Panc1 (cell line): Measurements from ENCODE around the gene NEO1. TPM values are rescaled to one million over a fixed set of nuclear protein-coding genes. Genes with fewer than 3 reads are reported as not detected.

Experiments used
- ATAC-seq: fragments of 200-7000 bp; cut with Tn5 transposase; 2 replicates; pipeline ENCODE4 v1.9.1; 2020; ENCODE audit warnings: mild to moderate bottlenecking, moderate library complexity
- BruUV-seq: library from RNA; stranded (reverse); fragments of 400-500 nt; replicated peaks from 2 replicates; lab custom pipeline; 2021; lab: Mats Ljungman, UMichigan
- CTCF ChIA-PET: fragments of 300-600 bp; sonication (Branson Sonifier 250); formaldehyde crosslinking; loops from one replicate; lab custom pipeline; 2022; ENCODE audit warnings: antibody characterized with exemption; lab: Charles Lee
- POLR2A ChIA-PET: fragments of 300-600 bp; sonication (Branson Sonifier 250); formaldehyde crosslinking; loops from one replicate; lab custom pipeline; 2022; ENCODE audit warnings: antibody characterized with exemption; lab: Charles Lee
- DNase-seq: peaks from one replicate; pipeline ENCODE4 v3.0.0-alpha.2; 2010; ENCODE audit warnings: low read depth, low spot score
- H3K27ac ChIP-seq: 2 replicates; pipeline ENCODE4 v1.5.1; 2011; ENCODE audit warnings: mild to moderate bottlenecking, low read length, inconsistent platforms
- H3K27me3 ChIP-seq: fragments of 200-500 bp; sonication (Bioruptor generic); 2 replicates; pipeline ENCODE4 v1.6.0; 2014; ENCODE audit warnings: low read length, inconsistent platforms; ENCODE audit not compliant: control insufficient read depth, insufficient read depth
- H3K36me3 ChIP-seq: fragments of 200-500 bp; sonication (Bioruptor generic); 2 replicates; pipeline ENCODE4 v1.5.1; 2014; ENCODE audit warnings: inconsistent platforms, mild to moderate bottlenecking, low read length, moderate library complexity; ENCODE audit not compliant: control insufficient read depth, insufficient read depth
- H3K4me1 ChIP-seq: 2 replicates; pipeline ENCODE4 v1.5.1; 2011; ENCODE audit warnings: inconsistent platforms, mild to moderate bottlenecking, low read length, moderate library complexity; ENCODE audit not compliant: control insufficient read depth, insufficient read depth
- H3K4me3 ChIP-seq, 2 experiments: 2 replicates each; pipeline ENCODE4 v1.5.1; 2011 to 2012; ENCODE audit warnings: low read depth in 2 of 2, low read length in 2 of 2, mild to moderate bottlenecking in 2 of 2, inconsistent platforms in 1 of 2, moderate library complexity in 1 of 2
- H3K9me3 ChIP-seq: fragments of 200-500 bp; sonication (Bioruptor generic); 2 replicates; pipeline ENCODE4 v1.5.1; 2014; ENCODE audit warnings: low read depth, mild to moderate bottlenecking, inconsistent platforms, low read length, moderate library complexity; ENCODE audit not compliant: control insufficient read depth, insufficient read depth
- CTCF ChIP-seq: fragments of 450-650 bp; IDR thresholded peaks from 2 replicates; pipeline ENCODE4 v1.5.1; 2017; ENCODE audit warnings: mild to moderate bottlenecking
- POLR2AphosphoS5 ChIP-seq: IDR thresholded peaks from 2 replicates; pipeline ENCODE4 v1.6.1; 2012; ENCODE audit warnings: mild to moderate bottlenecking, low read depth, low read length, moderate library complexity
- REST ChIP-seq, 2 experiments: IDR thresholded peaks; 2 replicates each; pipeline ENCODE4 v1.6.1; 2011 to 2012; ENCODE audit warnings: low read depth in 2 of 2, control low read depth in 1 of 2, low read length in 1 of 2, mild to moderate bottlenecking in 1 of 2, moderate library complexity in 1 of 2; ENCODE audit not compliant: insufficient read depth in 1 of 2
- SIN3A ChIP-seq: IDR thresholded peaks from 2 replicates; pipeline ENCODE4 v1.6.1; 2012; ENCODE audit warnings: low read depth, mild to moderate bottlenecking, low read length, moderate library complexity, borderline replicate concordance; ENCODE audit not compliant: insufficient read depth
- TCF7L2 ChIP-seq: IDR thresholded peaks from 2 replicates; pipeline ENCODE4 v1.6.1; 2011; ENCODE audit warnings: mild to moderate bottlenecking, low read depth, low read length, inconsistent platforms
- in situ Hi-C: cut with HindIII; loops from 2 replicates; pipeline ENCODE4 v1.10.0; 2016; ENCODE audit warnings: low sequenced_read_pairs, low pct_unique_long_range_greater_than_20kb
- intact Hi-C: fragments of 100-400 bp; cut with micrococcal nuclease; formaldehyde crosslinking; loops from one replicate; pipeline ENCODE4 v1.10.0; 2022; ENCODE audit not compliant: unreplicated experiment
- total RNA-seq: library from RNA; stranded (reverse); gene quantifications from one replicate; pipeline ENCODE4 v1.2.1, GENCODE V29; 2021; ENCODE audit not compliant: unreplicated experiment

Gene NEO1
- total RNA-seq, 1 experiment from 2014 or later: 7.5 TPM

GRCh38 chr15:73254598-73254997, 202.3 kb downstream of the NEO1 start:
- intact Hi-C loops: no loop called here
- ATAC-seq: no peak
- POLR2A ChIA-PET: no interaction called here
- H3K36me3 ChIP-seq: no peaks in the 10 kb centered on the region
- H3K27ac ChIP-seq: no peak overlapping the region
- CTCF ChIA-PET: no interaction called here
- in situ Hi-C loops: no loop called here
- BruUV-seq: no TSS peak
- no peaks in the 10 kb centered on the region for H3K4me1 ChIP-seq
- no peak for DNase-seq
- no peak overlapping the region for H3K4me3 ChIP-seq
- H3K9me3 ChIP-seq: no peaks in the 10 kb centered on the region
- no peaks in the 10 kb centered on the region; the same call in 1 of the 2 replicates for H3K27me3 ChIP-seq
- TF ChIP-seq CTCF (no peak), POLR2AphosphoS5 (no peak), SIN3A (no peak), REST (IDR thresholded peaks at IDR 0.05; ENCODE audit: insufficient read depth in 1 of 2, low read depth in 2 of 2, low read length in 1 of 2) (no peak), TCF7L2 (no peak)

GRCh38 chr15:73258271-73259108, 206.2 kb downstream of the NEO1 start:
- Histone ChIP-seq H3K9me3 (no peaks in the 10 kb centered on the region), H3K27ac (no peak overlapping the region), H3K4me1 (no peaks in the 10 kb centered on the region), H3K36me3 (no peaks in the 10 kb centered on the region), H3K4me3 (no peak overlapping the region), H3K27me3 (no peaks in the 10 kb centered on the region; the same call in 1 of the 2 replicates)
- BruUV-seq: no TSS peak
- POLR2A ChIA-PET: interaction anchor here (0.7 kb wide), 1 partner anchor 248 kb away, joined by 3 read pairs; no protein-coding TSS in a partner anchor
- ATAC-seq (no peak), DNase-seq (no peak)
- intact Hi-C loops: no loop called here
- CTCF ChIA-PET: interaction anchor here (0.6 kb wide), 1 partner anchor 539 kb away, joined by 3 read pairs; no protein-coding TSS in a partner anchor
- in situ Hi-C loops: no loop called here
- TF ChIP-seq SIN3A (no peak), REST (IDR thresholded peaks at IDR 0.05; ENCODE audit: insufficient read depth in 1 of 2, low read depth in 2 of 2, low read length in 1 of 2) (no peak), POLR2AphosphoS5 (no peak), CTCF (no peak), TCF7L2 (no peak)
